ENCODE data around the gene IGSF8. TPM values are rescaled to one million over a fixed set of nuclear protein-coding genes. Genes with fewer than 3 reads are reported as not detected.

The IGSF8 gene
- total and polyA plus RNA-seq, 7 donors: 4.8 to 34.9 (median 11.3) TPM

DNA sequence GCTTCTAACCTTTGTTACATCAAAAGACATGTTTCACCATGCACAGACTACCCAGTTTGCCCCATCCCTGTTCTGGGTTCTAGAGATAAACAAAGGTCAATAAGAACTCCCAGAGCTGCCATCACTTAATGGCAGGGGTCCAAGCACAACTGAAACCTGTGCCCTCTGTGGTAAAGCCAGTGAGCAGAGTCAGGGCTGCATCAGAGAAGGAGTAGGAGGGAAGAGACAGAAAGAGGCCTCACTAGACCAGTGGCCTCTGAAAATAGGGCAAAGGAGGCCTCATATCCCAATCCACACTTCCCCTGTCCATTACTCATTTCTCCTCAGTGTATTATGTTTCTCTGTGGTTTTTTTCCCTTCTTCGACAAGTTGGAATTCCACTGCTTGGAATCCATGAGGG is 27.3 kb upstream of the IGSF8 start:
- 83% methylated on average over 1 of the region's 1 CpG for WGBS, 2 donors
- Histone ChIP-seq H3K36me3 (peaks cover 26 to 98% (median 45%) of the 10 kb centered on the region in 4 donors), H3K9me3 (no peaks in the 10 kb centered on the region), H3K4me1 (peaks cover 0 to 52% (median 40%) of the 10 kb centered on the region in 4 donors), H3K4me3 (no peak overlapping the region), H3K27ac (peak overlapping the region; percentile 52 to 83 (median 59)), H3K27me3 (no peaks in the 10 kb centered on the region)
- DNase-seq: peak; percentile 22
- intact Hi-C loops (cut with DNase I): no loop called here
- TF ChIP-seq POLR2A (IDR thresholded peaks at IDR 0.05): no peak
- no peak for TF ChIP-seq CTCF (IDR thresholded peaks at IDR 0.05)

DNA sequence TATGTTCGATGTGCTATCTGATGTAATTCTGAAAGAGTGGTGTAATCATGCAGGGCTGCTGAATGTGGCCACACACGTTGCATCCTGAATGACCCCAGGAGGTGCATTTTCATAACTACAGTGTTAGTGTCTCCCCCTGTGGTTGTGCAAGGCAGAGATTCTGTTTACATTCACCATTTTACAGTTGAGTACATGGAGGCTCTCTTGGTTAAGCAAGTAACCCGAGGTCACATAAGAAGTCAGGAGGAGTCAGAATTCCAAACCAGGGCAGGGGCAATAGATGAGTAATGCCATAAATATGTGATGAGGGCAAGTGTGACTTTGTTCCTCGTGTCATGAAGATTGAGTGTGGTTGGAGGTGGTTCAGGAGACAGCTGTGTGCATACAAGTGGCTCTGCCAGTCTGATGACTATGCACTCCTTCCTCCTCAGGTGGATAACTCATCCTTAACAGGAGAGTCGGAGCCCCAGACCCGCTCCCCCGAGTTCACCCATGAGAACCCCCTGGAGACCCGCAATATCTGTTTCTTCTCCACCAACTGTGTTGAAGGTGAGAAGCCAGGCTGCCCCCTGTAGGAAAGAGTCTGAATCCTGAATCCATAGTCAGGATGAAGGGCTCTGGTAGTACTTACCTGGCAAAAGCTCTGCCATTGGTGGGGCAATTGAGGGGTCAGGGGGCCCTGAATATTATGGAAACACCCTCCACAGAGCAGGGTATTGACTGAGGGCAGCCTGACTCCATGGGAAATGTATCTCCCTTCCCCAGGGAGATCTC is 26.5 kb upstream of the IGSF8 start:
- H3K9me3 ChIP-seq: no peaks in the 10 kb centered on the region
- DNase-seq: no peak
- peak in 3 of 4 donors; percentile 33 to 46 (median 41) for TF ChIP-seq POLR2AphosphoS5 (IDR thresholded peaks at IDR 0.05)
- no peak for TF ChIP-seq POLR2A (IDR thresholded peaks at IDR 0.05)
- TF ChIP-seq EP300 (IDR thresholded peaks at IDR 0.05): peak in 2 of 4 donors; percentile 33 to 41
- H3K27ac ChIP-seq: peak overlapping the region; percentile 52 to 83 (median 59)
- peaks cover 26 to 91% (median 36%) of the 10 kb centered on the region in 4 donors for H3K36me3 ChIP-seq
- intact Hi-C loops (cut with DNase I): no loop called here
- 66 to 75% methylated on average over 8 of the region's 8 CpGs for WGBS, 2 donors
- no peak overlapping the region for H3K4me3 ChIP-seq
- peaks cover 0 to 54% (median 40%) of the 10 kb centered on the region in 4 donors for H3K4me1 ChIP-seq
- H3K27me3 ChIP-seq: no peaks in the 10 kb centered on the region

DNA sequence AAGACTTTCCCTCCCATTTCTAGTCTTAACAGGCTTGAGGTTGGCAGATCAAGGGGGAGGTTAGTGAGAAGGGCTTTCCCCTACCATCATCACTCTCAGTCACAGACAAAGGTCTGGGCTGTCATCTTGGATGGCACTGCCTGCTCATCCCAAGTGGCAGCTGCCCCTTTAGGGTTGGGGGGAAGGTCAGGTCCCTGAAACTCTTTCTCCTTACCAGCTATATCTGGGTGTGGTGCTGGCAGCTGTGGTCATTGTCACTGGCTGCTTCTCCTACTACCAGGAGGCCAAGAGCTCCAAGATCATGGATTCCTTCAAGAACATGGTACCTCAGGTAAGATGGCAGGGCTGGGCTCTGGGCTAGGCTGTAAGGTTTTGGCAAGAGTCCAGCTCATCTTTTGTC is 25.3 kb upstream of the IGSF8 start:
- Histone ChIP-seq H3K9me3 (no peaks in the 10 kb centered on the region), H3K4me1 (peaks cover 0 to 66% (median 48%) of the 10 kb centered on the region in 4 donors), H3K4me3 (no peak overlapping the region), H3K27me3 (no peaks in the 10 kb centered on the region), H3K36me3 (peaks cover 17 to 79% (median 26%) of the 10 kb centered on the region in 4 donors), H3K27ac (peak overlapping the region; percentile 52 to 83 (median 59))
- TF ChIP-seq POLR2AphosphoS5 (IDR thresholded peaks at IDR 0.05) (no peak), EP300 (IDR thresholded peaks at IDR 0.05) (no peak), POLR2A (IDR thresholded peaks at IDR 0.05) (no peak), CTCF (IDR thresholded peaks at IDR 0.05) (no peak)
- intact Hi-C loops (cut with DNase I): no loop called here
- no peak for DNase-seq

DNA sequence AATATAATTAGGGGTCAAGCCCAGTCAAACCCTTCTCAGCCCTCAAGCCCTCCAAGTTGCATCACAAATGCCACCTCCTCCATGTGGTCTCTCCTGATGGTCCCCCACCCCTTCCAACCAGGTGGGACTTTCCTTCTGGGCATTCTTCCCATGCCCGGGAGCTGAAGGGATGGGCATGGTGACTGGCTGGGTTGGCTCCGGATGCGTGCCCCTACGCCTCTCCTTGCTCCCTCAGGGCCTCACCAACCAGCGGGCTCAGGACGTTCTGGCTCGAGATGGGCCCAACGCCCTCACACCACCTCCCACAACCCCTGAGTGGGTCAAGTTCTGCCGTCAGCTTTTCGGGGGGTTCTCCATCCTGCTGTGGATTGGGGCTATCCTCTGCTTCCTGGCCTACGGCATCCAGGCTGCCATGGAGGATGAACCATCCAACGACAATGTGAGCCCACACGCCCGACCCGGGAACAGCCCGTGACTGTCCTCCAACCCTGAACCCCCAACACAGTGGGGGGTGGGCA is 24.6 kb upstream of the IGSF8 start:
- Histone ChIP-seq H3K4me1 (peaks cover 0 to 66% (median 49%) of the 10 kb centered on the region in 4 donors), H3K27ac (peak overlapping the region in 2 of 4 donors; percentile 57 to 83), H3K4me3 (no peak overlapping the region), H3K36me3 (peaks cover 13 to 72% (median 22%) of the 10 kb centered on the region in 4 donors), H3K9me3 (no peaks in the 10 kb centered on the region), H3K27me3 (no peaks in the 10 kb centered on the region)
- no peak for DNase-seq
- 86 to 92% methylated on average over 16 of the region's 16 CpGs for WGBS, 2 donors
- intact Hi-C loops (cut with DNase I): no loop called here
- TF ChIP-seq POLR2A (IDR thresholded peaks at IDR 0.05) (no peak), EP300 (IDR thresholded peaks at IDR 0.05) (no peak), CTCF (IDR thresholded peaks at IDR 0.05) (no peak), POLR2AphosphoS5 (IDR thresholded peaks at IDR 0.05) (no peak)

GRCh38 chr1:160121388-160121787 is 23.0 kb upstream of the IGSF8 start:
- no peak for TF ChIP-seq EP300 (IDR thresholded peaks at IDR 0.05)
- no peak for DNase-seq
- no peaks in the 10 kb centered on the region for H3K27me3 ChIP-seq
- H3K9me3 ChIP-seq: no peaks in the 10 kb centered on the region
- peaks cover 0 to 70% (median 53%) of the 10 kb centered on the region in 4 donors for H3K4me1 ChIP-seq
- H3K36me3 ChIP-seq: peaks cover 9 to 56% (median 16%) of the 10 kb centered on the region in 4 donors
- intact Hi-C loops (cut with DNase I): no loop called here
- H3K27ac ChIP-seq: peak overlapping the region in 1 of 4 donors; percentile 18
- 82 to 94% methylated on average over 1 of the region's 1 CpG for WGBS, 2 donors
- no peak overlapping the region for H3K4me3 ChIP-seq

Data from sigmoid colon (tissue), 7 donors.